Prostate gland (tissue), 2 donors: ENCODE data around the gene OR10Z1.

Experiments
- CTCF ChIP-seq, 4 experiments: fragments of 200-600 bp in 2 of 4; fragments of 450-650 bp in 2 of 4; sonication (generic) in 2 of 4; IDR thresholded peaks; 1 replicate in 3 of 4; 2 replicates in 1 of 4; pipeline ENCODE4 v1.5.1; 2016 to 2019; ENCODE audit warnings: antibody characterized with exemption in 4 of 4, mild to moderate bottlenecking in 2 of 4, moderate library complexity in 2 of 4
- POLR2A ChIP-seq: fragments of 450-650 bp; IDR thresholded peaks from one replicate; pipeline ENCODE4 v1.6.1; 2016; ENCODE audit warnings: antibody characterized with exemption, mild to moderate bottlenecking

GRCh38 chr1:158570480-158570879 is 34.6 kb upstream of the OR10Z1 start, which contains the start of gene OR6P1:
- TF ChIP-seq CTCF (IDR thresholded peaks at IDR 0.05), result no peak
- no peak for TF ChIP-seq POLR2A
